Fibroblast of pulmonary artery (primary cell): Measurements from ENCODE around the gene EN2.

Experiments
- DNase-seq: peaks from one replicate; pipeline ENCODE4 v3.0.0-alpha.2; 2010; ENCODE audit warnings: low read depth
- H3K4me3 ChIP-seq: replicated peaks from 2 replicates; pipeline ENCODE4 v1.5.1; 2011; ENCODE audit warnings: low read depth, mild to moderate bottlenecking, control low read depth, low read length, moderate library complexity
- CTCF ChIP-seq: IDR thresholded peaks from 2 replicates; pipeline ENCODE4 v1.5.1; 2011; ENCODE audit warnings: mild to moderate bottlenecking, control low read depth, low read length, inconsistent platforms; ENCODE audit errors: missing control alignments

Gene EN2

GRCh38 chr7:155451840-155452239 is 6.1 kb upstream of the EN2 start:
- TF ChIP-seq CTCF = no peak
- no peak for DNase-seq
- no peak overlapping the region for H3K4me3 ChIP-seq

- no peak for DNase-seq
- H3K4me3 ChIP-seq = no peak overlapping the region
- no peak for TF ChIP-seq CTCF
Observed at GRCh38 chr7:155452505-155453295, 5.2 kb upstream of the EN2 start.

- H3K4me3 ChIP-seq = no peak overlapping the region
- DNase-seq = no peak
- TF ChIP-seq CTCF = no peak
Observed at GRCh38 chr7:155453296-155454182, 4.4 kb upstream of the EN2 start.

- no peak overlapping the region for H3K4me3 ChIP-seq
- no peak for DNase-seq
- no peak for TF ChIP-seq CTCF
Observed at GRCh38 chr7:155454183-155455112, 3.5 kb upstream of the EN2 start.

GRCh38 chr7:155455132-155455693 is 2.7 kb upstream of the EN2 start:
- no peak for DNase-seq
- no peak overlapping the region for H3K4me3 ChIP-seq
- TF ChIP-seq CTCF = no peak
